Uterus (tissue), 4 donors: Measurements from ENCODE around the gene TGM2. TPM values are rescaled to one million over a fixed set of nuclear protein-coding genes. Genes with fewer than 3 reads are reported as not detected.

Experiments
- DNase-seq, 2 donors: peaks; one replicate each; pipeline ENCODE4 v3.0.0-alpha.2; 2019 to 2020
- H3K27ac ChIP-seq, 2 donors: fragments of 200-600 bp; sonication (generic); 1 replicate in 1 of 2; 2 replicates in 1 of 2; pipeline ENCODE4 v1.5.1; 2016 to 2018
- H3K27me3 ChIP-seq, 2 donors: fragments of 200-600 bp; sonication (generic); one replicate each; pipeline ENCODE4 v1.5.1; 2018 to 2019; ENCODE audit warnings: control low read depth in 1 of 2
- H3K36me3 ChIP-seq, 2 donors: fragments of 200-600 bp; sonication (generic); one replicate each; pipeline ENCODE4 v1.5.1; 2019; ENCODE audit warnings: control low read depth in 1 of 2
- H3K4me1 ChIP-seq, 2 donors: fragments of 200-600 bp; sonication (generic); one replicate each; pipeline ENCODE4 v1.5.1; 2018 to 2019; ENCODE audit warnings: control low read depth in 1 of 2
- H3K4me3 ChIP-seq, 2 donors: fragments of 200-600 bp; sonication (generic); 1 replicate in 1 of 2; 2 replicates in 1 of 2; pipeline ENCODE4 v1.5.1; 2018 to 2019; ENCODE audit warnings: mild to moderate bottlenecking in 1 of 2
- H3K9me3 ChIP-seq, 2 donors: fragments of 200-600 bp; sonication (generic); one replicate each; pipeline ENCODE4 v1.5.1; 2019; ENCODE audit warnings: control low read depth in 1 of 2
- CTCF ChIP-seq, 4 experiments: fragments of 200-600 bp in 2 of 4; fragments of 450-650 bp in 2 of 4; sonication (generic) in 2 of 4; IDR thresholded peaks; one replicate each; pipeline ENCODE4 v1.5.1; 2016 to 2019; ENCODE audit warnings: antibody characterized with exemption in 4 of 4, mild to moderate bottlenecking in 2 of 4, moderate library complexity in 1 of 4
- POLR2A ChIP-seq, 2 donors: fragments of 450-650 bp; IDR thresholded peaks; one replicate each; pipeline ENCODE4 v1.6.1; 2016; ENCODE audit warnings: antibody characterized with exemption in 2 of 2, mild to moderate bottlenecking in 1 of 2, moderate library complexity in 1 of 2
- intact Hi-C: fragments of 100-400 bp; cut with DNase I; formaldehyde crosslinking; loops from one replicate; pipeline ENCODE4 v1.15.1; 2023; ENCODE audit warnings: low total_unique reads
- total RNA-seq, 4 donors: library from RNA; depleted of rRNA in 3 of 4; stranded (reverse); fragments of >200 nt in 3 of 4; gene quantifications; one replicate each; pipeline versions ENCODE4 v1.1.0 to v1.2.4, GENCODE V29; 2014 to 2023
- donor health status: DM: yes; HTN: yes; CAD: no.

Gene TGM2
- total RNA-seq, 4 donors from 2014 or later, result 136 to 639 (median 209) TPM

GRCh38 chr20:38092260-38092857 is 72.7 kb downstream of the TGM2 start:
- Histone ChIP-seq H3K27ac (peak overlapping the region; percentile 57 to 61), H3K27me3 (no peaks in the 10 kb centered on the region), H3K4me1 (peaks cover 0 to 12% of the 10 kb centered on the region in 2 donors), H3K36me3 (no peaks in the 10 kb centered on the region), H3K9me3 (no peaks in the 10 kb centered on the region), H3K4me3 (no peak overlapping the region)
- no peak for TF ChIP-seq CTCF (IDR thresholded peaks at IDR 0.05)
- no peak for TF ChIP-seq POLR2A (IDR thresholded peaks at IDR 0.05)
- no peak for DNase-seq
- intact Hi-C loops, result no loop called here

DNA sequence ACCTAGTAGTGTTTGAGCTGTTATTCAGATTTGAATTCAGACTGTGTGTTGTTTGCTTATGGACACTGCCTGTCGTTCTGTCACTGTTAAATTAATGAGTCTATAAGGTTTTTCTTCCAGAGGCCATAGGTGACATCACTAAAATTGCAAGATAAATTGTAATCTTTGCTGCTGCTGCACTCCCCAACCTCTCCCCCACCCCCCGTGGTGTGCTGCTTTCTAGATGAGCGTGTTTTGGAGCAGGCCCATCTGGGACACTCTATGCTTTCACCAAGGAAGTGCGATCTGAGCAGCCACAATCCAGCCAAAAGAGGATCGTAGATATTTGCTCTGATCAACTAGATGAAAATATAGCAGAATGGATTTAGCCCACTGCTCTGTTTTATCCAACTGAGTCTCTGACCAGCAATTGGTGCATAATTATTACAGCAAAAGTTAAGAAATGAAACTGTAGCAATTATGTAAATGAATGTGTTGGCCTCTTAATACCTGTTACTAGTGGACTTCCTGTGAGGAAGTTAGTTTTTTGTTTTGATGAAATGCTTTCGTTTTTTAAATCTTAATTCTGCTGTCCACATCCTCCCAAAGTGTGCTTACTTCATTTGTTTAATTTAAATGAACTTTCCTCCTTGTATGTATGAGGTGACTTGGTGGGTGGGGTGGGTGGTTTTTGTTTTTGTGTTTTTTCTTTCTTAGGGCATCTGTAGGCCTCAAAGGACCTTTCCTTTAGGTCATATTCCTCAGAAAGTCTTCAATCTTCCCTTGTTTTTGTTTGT is 73.4 kb downstream of the TGM2 start:
- Histone ChIP-seq H3K27ac (peak overlapping the region; percentile 57 to 61), H3K27me3 (no peaks in the 10 kb centered on the region), H3K4me3 (no peak overlapping the region), H3K36me3 (no peaks in the 10 kb centered on the region), H3K4me1 (peaks cover 0 to 12% of the 10 kb centered on the region in 2 donors), H3K9me3 (no peaks in the 10 kb centered on the region)
- TF ChIP-seq CTCF (IDR thresholded peaks at IDR 0.05) (no peak), POLR2A (IDR thresholded peaks at IDR 0.05) (no peak)
- DNase-seq, result peak in 1 of 2 donors; percentile 59
- intact Hi-C loops, result no loop called here

- H3K4me1 ChIP-seq, result peaks cover 4 to 8% of the 10 kb centered on the region in 2 donors
- H3K27ac ChIP-seq, result no peak overlapping the region
- H3K9me3 ChIP-seq, result no peaks in the 10 kb centered on the region
- H3K4me3 ChIP-seq, result no peak overlapping the region
- no peaks in the 10 kb centered on the region for H3K36me3 ChIP-seq
- no peaks in the 10 kb centered on the region for H3K27me3 ChIP-seq
- intact Hi-C loops, result no loop called here
- DNase-seq, result no peak
- no peak for TF ChIP-seq POLR2A (IDR thresholded peaks at IDR 0.05)
Measured at GRCh38 chr20:38090061-38090460, 75.0 kb downstream of the TGM2 start.

DNA sequence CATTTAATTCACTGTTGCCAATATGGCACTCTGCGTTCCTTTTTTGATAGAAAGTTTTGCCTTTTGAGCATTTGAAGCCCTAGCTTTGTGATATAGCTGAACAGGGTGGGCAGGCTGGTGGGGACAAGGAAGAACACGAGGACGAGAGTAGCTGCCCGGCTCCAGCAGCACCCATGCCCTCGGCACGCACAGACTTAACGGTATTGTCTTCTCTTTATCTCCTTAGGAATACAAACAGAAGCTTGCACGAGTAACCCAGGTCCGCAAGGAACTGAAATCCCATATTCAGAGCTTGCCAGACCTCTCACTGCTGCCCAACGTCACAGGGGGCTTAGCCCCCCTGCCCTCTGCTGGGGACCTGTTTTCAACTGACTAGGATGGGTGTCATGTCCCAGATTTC is 75.6 kb downstream of the TGM2 start:
- Histone ChIP-seq H3K9me3 (no peaks in the 10 kb centered on the region), H3K4me1 (peaks cover 3 to 6% of the 10 kb centered on the region in 2 donors), H3K4me3 (no peak overlapping the region), H3K27ac (peak overlapping the region in 1 of 2 donors; percentile 68), H3K27me3 (no peaks in the 10 kb centered on the region), H3K36me3 (no peaks in the 10 kb centered on the region)
- intact Hi-C loops, result no loop called here
- TF ChIP-seq CTCF (IDR thresholded peaks at IDR 0.05) (no peak), POLR2A (IDR thresholded peaks at IDR 0.05) (no peak)
- no peak for DNase-seq

DNA sequence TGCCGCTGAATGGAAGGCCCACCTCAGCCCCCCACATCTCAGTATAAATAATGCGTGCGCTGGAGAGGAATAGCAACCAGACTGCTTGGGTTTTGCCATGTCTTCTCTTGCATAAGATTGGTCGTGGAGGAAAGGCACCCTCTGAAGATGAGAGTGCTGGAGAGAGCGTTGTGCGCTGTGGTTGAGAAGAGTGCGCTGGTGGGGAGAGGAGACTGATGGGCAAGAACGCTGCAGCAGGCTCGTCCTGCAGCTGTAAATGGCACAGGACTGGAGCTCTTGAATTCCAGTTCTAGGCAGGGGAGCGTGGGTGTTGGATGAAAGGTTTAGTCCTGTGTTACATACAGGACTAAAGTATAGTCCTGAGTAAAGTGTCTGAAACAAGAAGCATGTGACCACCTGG is 80.0 kb downstream of the TGM2 start:
- no peak overlapping the region for H3K4me3 ChIP-seq
- H3K27ac ChIP-seq, result peak overlapping the region; percentile 68 to 85
- H3K9me3 ChIP-seq, result no peaks in the 10 kb centered on the region
- no peaks in the 10 kb centered on the region for H3K36me3 ChIP-seq
- TF ChIP-seq POLR2A (IDR thresholded peaks at IDR 0.05), result no peak
- TF ChIP-seq CTCF (IDR thresholded peaks at IDR 0.05), result no peak
- DNase-seq, result no peak
- H3K4me1 ChIP-seq, result peaks cover 0 to 10% of the 10 kb centered on the region in 2 donors
- intact Hi-C loops, result no loop called here
- no peaks in the 10 kb centered on the region for H3K27me3 ChIP-seq
